ENCODE data around the gene PLEKHB1. TPM values are rescaled to one million over a fixed set of nuclear protein-coding genes. Genes with fewer than 3 reads are reported as not detected.

PLEKHB1 gene, protein sequence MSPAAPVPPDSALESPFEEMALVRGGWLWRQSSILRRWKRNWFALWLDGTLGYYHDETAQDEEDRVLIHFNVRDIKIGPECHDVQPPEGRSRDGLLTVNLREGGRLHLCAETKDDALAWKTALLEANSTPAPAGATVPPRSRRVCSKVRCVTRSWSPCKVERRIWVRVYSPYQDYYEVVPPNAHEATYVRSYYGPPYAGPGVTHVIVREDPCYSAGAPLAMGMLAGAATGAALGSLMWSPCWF
- 31.2 TPM for total RNA-seq
- long read RNA-seq, transcript PLEKHB1-201 (7 exons, 2,016 nt): major isoform, 13 of 26 reads
- long read RNA-seq, transcript PLEKHB1-220 (2 exons, 813 nt): minor isoform, 5 of 26 reads
- long read RNA-seq, partial matches to known transcripts: 7 of 26 reads
- long read RNA-seq, other reads (novel, unspliced or antisense): 1 of 26 reads

DNA sequence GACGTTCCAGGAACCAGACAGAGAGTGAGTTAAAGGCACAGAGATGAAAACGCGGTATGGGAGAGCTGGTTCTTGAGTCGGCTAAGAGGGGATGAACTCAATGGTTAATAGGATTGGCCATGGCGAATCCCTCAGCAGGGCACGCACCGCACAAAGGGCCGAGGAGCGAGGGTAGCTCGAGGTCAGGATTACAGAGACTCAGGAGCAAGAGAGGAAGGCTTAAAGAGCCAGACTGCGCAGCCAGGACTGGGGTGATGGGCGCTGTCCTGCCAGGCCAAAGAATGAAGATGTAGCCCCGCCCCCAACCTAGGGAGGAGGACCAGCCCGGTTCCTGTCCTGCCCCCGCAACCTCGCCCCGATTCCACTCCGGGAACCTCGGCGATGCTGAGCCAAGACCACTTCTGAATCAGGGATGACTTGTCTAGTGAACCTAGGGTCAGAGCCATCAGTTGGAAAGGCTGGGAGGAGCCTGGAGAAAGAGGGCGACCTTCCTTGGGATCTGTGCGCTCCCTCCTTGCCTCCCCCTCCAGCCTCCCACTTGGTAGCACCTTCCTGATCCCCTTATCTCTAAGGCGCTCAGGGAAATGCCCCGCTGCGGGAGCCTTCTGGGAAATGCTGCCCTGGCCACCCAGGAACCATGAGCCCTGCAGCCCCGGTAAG lies at the start of gene PLEKHB1:
PLEKHB1 (plus strand) TSS at position 610 of the 660 bp plus-strand sequence; CDS start at position 638, 28 bp downstream.
- DNase-seq (ENCODE audit: low spot score): peak; percentile 72
- intact Hi-C loops (cut with DNase I): no loop called here

DNA sequence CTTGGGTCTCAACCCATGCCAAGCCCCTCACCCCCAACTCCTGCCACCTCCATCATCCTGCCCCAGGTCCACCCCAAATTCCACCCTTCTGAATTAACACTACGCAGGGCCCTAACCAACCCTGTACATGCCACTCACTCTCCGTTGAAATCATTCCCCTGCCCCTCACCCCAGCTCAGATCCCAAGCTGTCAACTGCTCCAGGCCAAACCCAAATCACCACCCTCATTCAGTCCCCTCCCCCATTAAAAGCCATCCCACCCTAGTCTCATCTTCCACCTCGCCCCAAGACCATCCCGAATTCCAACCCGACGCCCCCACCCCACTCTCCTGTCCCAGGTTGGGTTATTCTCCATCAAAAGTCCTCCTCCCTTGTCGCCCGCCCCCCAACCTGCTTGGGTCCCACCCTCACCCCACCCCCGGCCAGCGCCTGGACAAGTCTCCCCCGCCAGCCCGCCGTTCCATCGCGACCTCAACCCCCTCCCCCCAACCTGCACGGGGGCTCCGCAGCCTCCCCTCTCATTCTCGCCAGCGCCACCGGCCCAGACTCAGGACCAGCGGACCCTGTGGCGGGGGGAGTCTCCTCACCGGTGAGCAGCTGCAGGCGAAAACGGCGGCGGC lies 48.9 kb upstream of the PLEKHB1 start:
- no peak for DNase-seq (ENCODE audit: low spot score)
- intact Hi-C loops (cut with DNase I): loop anchor here (10.0 kb wide), 1 partner anchor 193 kb away; no protein-coding TSS in a partner anchor

DNA sequence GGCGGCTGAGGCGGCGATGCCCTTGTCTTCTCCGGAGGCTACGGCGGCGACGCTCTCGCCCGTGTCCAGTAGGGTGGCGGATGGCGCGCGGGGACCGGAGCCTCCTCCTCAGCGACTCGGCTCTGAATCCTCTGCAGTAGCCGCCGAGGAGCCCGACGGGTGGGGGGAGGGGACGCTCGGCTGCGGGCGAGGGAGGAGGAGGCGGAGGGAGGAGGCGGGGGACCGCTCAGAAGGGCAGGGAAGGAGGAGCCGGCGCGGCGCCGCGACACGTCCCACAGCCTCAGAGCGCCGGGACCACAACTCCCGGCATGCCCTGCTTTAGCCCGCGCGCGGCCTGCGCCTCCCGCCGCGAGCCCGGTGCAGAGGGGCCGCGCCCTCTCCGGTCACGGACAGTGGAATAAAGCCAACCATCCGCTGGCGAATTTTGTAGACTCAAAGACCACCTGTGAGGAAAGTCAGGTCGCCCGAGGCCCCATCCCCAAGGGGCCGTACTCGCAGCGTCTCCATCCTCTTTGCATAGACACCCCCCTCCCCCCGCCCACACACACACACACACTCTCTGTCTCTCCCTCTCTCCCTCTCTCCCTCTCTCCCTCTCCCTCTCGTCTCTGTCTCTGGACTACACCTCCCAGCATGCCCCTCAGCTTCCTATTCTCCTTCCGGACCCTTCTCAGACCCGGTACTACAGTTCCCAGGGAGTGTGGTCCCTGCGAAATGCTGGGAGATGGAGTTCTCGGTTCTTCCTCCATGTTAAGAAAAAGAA lies 48.2 kb upstream of the PLEKHB1 start, which contains the start of gene FAM168A:
FAM168A (minus strand) TSS at position 157 of the 763 bp plus-strand sequence. CDS start 129,638 bp downstream, outside the sequence.
- DNase-seq (ENCODE audit: low spot score): peak; percentile 98
- intact Hi-C loops (cut with DNase I): loop anchor here (10.0 kb wide), 1 partner anchor 193 kb away; no protein-coding TSS in a partner anchor

DNA sequence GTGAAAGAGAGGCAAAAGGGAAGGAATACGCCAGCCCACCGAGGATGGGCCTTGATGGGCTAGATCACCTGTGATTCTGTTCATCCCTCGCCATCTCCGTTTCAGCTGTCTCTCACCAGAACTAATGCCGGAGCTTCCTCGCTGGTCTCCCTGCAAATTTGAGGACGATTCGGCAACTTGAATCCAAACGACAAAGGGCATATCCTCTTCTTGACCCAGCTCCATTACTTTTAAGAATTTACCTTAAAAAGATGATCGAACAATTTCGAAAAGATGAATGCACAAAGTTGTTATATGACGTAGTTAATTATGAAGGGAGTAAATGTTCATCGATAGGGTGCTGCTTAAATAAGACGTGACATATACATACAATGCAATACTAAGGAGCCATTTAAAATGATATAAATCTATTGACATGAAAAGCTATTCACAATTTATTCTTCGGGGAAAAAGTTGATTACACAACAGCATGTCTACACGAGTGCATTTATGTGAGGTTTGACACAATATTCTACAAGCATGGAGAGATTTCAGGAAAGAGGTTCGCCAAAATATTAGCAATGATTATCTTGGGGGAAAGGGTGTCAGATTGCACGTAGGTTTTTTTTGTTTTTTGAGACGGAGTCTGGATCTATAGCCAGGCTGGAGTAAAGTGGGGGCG lies 47.5 kb upstream of the PLEKHB1 start:
- DNase-seq (ENCODE audit: low spot score): no peak
- intact Hi-C loops (cut with DNase I): loop anchor here (10.0 kb wide), 1 partner anchor 194 kb away; no protein-coding TSS in a partner anchor

DNA sequence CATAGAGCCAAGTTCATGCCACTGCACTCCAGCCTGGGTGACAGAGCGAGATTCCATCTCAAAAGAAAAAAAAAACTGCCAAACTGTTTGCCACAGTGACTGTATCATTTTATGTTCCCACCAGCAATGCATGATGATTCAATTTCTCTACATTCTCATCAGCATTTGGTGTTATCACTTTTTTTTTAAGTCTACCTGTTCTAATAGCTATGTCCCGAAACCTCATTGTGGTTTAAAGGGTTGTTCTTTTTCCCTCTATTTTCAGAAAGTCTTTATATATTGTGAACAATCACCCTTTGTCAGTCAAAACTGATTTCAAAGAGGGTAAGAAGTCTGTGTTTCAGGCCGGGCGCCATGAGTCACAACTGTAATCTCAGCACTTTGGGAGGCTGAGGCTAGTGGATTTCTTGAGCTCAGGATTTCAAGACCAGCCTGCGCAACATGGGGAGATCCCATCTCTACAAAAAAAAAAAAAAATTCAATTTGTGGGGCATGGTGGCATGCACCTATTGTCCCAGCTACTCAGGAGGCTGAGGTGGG lies 33.7 kb upstream of the PLEKHB1 start:
- intact Hi-C loops (cut with DNase I): no loop called here
- DNase-seq (ENCODE audit: low spot score): no peak

DNA sequence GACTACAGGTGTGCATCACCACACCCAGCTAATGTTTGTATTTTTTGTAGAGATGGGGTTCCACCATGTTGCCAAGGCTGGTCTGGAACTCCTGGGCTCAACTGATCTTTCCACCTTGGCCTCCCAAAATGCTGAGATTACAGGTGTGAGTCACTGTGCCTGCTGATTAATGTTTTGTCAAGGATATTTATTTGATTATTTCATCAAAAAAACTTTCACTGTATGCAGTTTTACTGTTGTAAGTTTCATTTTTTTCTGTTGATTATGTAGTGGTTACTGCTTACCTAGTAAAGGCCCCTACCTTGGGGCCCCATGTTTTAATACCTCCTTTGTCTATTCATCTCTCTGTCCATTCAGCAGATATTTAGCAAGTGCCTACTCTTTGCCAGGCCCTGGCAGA lies 31.8 kb upstream of the PLEKHB1 start:
- intact Hi-C loops (cut with DNase I): no loop called here

DNA sequence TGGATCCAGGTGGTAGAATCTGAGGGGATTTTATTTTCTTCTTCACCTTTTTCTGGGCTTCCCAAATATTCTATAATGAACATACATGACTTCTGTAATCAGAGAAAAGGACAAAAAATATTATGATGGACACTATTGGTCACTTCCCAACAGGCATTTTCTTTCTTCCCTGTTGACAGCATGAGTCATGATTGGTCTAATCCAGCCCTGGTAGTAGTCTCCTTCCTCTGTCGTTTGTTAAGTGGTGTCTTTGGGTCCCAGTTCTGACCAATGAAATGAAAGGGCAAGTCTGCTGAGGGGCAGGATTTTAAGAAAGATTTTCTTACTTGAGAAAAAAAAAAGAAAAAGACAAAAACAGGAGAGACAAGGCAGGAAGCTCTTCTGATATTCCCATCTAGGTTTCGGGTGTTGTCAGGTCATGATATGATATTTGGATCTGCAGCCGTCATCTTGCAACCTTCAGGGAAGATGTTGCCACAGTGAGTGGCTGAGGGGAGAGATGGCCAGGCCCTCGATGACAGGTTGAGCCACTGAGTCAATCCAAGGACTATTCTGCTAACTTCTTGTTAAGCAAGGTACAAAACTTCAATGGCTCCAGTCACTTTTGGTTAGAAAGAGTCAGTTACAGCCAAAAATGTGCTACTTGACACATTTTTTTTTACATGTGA lies 23.3 kb upstream of the PLEKHB1 start:
- no peak for DNase-seq (ENCODE audit: low spot score)
- intact Hi-C loops (cut with DNase I): loop anchor here (10.0 kb wide), 1 partner anchor 218 kb away; no protein-coding TSS in a partner anchor

More for the DNA sequence above, 31.8 kb upstream of the PLEKHB1 start:
- DNase-seq (ENCODE audit: low spot score): no peak

DNA sequence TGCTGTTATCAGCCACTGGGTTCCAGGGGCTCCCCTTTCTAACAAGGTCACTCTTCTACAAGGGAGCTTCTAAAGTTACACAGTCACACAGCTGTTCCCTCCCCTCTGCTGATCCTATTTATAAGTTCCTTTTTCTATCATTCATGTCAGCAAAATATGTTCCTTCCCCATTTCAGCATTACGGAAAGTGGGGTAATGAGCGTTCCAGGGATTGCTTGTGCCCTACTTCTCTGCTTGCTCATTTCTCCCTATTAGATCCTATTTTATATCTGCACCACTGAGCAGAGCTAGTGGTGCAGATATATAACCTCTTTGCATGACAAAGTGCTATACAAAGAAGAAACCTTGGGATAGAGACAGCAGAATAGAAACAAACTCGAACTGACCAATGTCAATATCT lies 22.7 kb upstream of the PLEKHB1 start:
- intact Hi-C loops (cut with DNase I): loop anchor here (10.0 kb wide), 1 partner anchor 219 kb away; no protein-coding TSS in a partner anchor
- no peak for DNase-seq (ENCODE audit: low spot score)

DNA sequence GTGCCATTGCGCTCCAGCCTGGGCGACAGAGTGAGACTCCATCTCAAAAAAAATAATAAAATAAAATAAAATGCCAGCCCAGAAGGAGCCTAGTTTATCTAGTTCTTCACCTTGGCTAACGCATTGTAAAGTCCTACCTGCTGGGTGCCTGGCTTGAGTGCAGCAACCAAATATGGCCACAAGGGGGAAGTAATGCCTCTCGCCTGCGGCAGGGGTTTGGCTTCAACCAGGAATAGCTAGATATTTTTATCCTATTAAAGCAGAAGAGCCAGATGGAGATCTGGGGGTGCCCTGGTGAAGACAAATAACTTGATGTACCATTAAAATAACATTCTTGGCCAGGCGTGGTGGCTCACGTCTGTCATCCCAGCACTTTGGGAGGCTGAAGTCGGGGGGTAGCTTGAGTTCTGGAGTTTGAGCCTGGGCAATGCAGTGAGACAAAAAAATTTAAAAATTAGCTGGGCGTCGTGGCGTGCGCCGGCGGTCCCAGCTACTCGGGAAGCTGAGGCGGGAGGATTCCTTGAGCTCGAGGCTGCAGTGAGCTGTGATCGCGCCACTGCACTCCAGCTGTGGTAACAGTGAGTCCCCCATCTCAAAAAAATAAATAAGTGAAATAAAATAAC lies 20.6 kb upstream of the PLEKHB1 start:
- DNase-seq (ENCODE audit: low spot score): peak; percentile 82

DNA sequence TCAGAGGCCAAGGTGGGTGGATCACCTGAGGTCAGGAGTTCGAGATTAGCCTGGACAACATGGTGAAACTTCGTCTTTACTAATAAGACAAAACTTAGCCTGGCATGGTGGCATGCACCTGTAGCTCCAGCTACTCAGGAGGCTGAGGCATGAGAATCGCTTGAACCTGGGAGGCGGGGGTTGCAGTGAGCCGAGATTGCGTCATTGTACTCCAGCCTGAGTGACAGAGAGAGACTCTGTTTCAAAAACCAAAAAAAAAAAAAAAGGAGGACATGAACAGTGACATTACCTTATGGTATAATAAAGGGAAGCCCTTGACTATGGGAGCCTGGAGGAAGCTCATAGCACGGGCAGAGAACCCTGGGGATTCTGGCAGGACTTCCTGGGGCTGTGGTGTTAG lies 16.5 kb upstream of the PLEKHB1 start:
- DNase-seq (ENCODE audit: low spot score): no peak
- intact Hi-C loops (cut with DNase I): loop anchor here (10.0 kb wide), 1 partner anchor 225 kb away; no protein-coding TSS in a partner anchor

More for the DNA sequence above, 20.6 kb upstream of the PLEKHB1 start:
- intact Hi-C loops (cut with DNase I): loop anchor here (1.0 to 10.0 kb wide), 2 partner anchors 35 to 221 kb away; no protein-coding TSS in a partner anchor

DNA sequence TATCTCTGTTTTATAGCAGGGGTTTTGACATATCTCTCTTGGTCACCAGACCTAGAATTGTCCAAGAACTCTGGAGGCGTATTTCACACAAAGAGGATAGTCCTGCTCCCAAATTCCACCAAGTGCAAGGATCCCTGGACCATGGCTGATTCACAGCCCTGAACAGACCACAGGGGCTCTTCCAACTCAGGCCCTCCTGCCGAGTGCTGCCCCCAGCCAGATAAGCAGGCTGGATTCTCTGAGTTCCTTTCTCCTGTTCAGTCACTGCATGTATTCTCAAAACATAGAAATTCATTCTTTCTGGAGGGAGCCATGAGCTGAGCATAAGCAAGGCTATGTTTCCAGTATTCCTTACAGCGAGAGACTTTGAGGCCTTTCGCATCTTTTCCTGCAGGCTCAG lies 13.4 kb upstream of the PLEKHB1 start:
- intact Hi-C loops (cut with DNase I): no loop called here

DNA sequence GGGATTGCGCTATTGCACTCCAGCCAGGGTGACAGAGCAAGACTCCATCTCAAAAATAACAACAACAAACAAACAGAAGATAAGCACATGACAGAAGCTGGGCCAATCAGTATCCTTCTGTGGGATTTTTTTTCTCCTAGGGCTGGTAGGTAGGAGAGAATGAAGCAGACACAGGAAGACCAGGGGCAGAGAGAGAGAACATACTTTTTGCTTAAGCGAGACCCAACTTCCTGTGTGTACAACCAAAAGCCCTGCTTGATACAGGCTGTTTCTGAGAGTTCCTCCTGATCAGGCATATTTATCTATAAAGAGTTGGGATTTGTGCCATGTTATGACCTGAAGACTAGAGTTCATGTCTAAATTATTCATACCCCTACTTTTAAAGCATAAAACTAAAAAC lies 12.4 kb upstream of the PLEKHB1 start:
- intact Hi-C loops (cut with DNase I): no loop called here
- DNase-seq (ENCODE audit: low spot score): no peak

More for the DNA sequence above, 13.4 kb upstream of the PLEKHB1 start:
- DNase-seq (ENCODE audit: low spot score): no peak

DNA sequence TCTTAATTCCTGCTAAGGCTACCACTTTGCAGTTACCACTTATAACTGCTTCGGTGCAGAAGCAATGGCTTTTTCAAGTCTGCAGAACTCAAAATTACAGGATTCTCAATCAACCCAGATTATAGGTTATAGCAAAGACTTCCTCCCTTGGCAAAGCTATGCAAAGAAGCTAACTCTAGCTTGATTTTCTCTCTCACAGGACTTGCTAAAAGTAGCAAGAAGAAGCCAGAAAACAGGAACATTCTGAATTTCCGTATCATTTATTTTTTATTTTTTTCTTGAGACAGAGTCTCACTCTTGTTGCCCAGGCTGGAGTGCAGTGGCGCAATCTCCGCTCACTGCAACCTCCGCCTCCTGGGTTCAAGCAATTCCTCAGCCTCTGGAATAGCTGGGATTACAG lies 10.7 kb upstream of the PLEKHB1 start:
- no peak for DNase-seq (ENCODE audit: low spot score)
- intact Hi-C loops (cut with DNase I): no loop called here

DNA sequence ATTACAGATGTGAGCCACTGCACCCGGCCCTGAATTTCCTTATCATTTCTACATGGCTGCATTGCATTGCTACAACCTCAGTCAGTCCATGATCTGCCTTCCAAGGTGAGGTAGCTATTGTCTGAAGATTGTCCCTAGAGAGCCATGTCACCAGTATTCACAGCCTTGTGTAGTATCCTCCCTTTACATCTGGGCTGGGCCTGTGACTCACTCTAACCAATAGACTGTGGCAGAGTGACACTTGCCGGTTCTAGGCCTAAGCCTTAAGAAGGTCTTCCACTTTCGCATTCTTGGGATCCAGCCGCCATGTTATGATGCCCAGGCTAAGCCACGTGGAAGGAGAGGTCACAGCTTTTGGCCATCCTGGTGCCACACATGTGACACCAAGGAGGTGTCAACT lies 10.1 kb upstream of the PLEKHB1 start:
- intact Hi-C loops (cut with DNase I): no loop called here
- DNase-seq (ENCODE audit: low spot score): no peak

DNA sequence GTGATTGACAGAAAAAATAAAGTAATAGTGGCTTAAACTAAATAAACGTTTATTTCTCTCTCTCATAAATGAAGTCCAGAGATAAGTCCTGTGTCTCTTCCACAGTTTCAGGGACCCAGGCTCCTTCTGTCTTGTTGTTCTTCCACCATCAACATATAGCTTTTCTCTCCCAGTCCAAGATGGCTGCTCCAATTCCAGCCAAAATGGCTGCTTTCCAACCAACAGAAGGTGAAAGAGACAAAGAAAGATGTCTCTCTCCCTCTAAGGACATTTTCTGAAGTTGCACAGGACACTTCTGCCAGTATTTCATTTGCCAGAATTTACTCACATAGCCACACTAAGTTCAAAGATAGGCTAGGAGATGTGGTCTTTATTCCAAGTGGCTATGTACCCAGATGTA lies 9.4 kb upstream of the PLEKHB1 start:
- DNase-seq (ENCODE audit: low spot score): no peak
- intact Hi-C loops (cut with DNase I): no loop called here

DNA sequence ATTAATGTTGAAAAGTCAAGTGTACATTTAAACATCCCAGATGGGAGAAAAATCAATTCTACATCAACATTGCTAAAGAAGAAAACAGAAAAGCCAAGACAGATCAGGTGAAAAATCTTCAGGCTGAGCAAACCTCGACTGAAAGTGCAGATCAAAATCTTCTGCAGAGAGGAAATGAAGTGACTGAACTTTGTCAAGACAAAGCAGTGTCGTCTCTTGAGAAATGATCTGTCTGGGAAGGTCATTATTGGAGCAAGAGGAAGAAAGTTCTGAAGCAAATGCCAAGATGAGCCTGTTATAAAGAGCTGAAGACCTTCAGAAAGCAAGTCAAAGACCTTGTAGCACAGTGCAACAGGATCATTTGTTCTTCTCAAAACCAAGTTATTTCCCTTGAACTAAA lies 5.8 kb upstream of the PLEKHB1 start:
- DNase-seq (ENCODE audit: low spot score): no peak
- intact Hi-C loops (cut with DNase I): no loop called here

DNA sequence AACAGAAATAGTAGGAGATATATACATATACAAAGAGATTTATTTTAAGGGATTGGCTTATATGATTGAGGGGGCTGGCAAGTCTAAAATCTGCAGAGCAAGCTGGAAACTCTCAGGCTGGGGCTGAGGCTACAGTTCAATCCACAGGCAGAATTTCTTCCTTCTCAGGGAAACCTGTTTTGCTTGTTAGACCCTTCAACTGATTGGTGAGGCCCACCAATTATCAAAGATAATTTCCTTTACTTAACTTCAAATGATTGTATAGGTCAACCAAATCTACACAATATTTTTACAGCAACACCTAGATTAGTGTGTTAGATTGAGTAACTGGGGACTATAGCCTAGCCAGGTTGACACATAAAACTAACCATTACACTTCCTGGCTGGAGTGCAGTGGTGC lies 4.7 kb upstream of the PLEKHB1 start:
- intact Hi-C loops (cut with DNase I): no loop called here
- peak; percentile 17 for DNase-seq (ENCODE audit: low spot score)

All from cardiac septum (tissue), 1 donor.